Endodermal cell (in vitro differentiated cells): ENCODE measurements around the gene ABI3BP. TPM values are rescaled to one million over a fixed set of nuclear protein-coding genes. Genes with fewer than 3 reads are reported as not detected.

ENCODE experiments used
- DNase-seq: peaks from one replicate; pipeline ENCODE4 v3.0.0-alpha.2; 2017
- H3K27ac ChIP-seq: 2 replicates; pipeline ENCODE4 v1.5.1; 2013; ENCODE audit warnings: mild to moderate bottlenecking, low read depth, low read length, moderate library complexity
- H3K27me3 ChIP-seq: 2 replicates; pipeline ENCODE4 v1.6.1; 2013; ENCODE audit warnings: mild to moderate bottlenecking, low read length, moderate library complexity; ENCODE audit not compliant: insufficient read depth, control insufficient read depth, poor library complexity, severe bottlenecking
- H3K36me3 ChIP-seq: 2 replicates; pipeline ENCODE4 v1.7.0; 2013; ENCODE audit warnings: mild to moderate bottlenecking, low read length, moderate library complexity; ENCODE audit not compliant: control insufficient read depth, insufficient read depth
- H3K4me1 ChIP-seq: one replicate; pipeline ENCODE4 v1.7.0; 2013; ENCODE audit warnings: low read length; ENCODE audit not compliant: control insufficient read depth, insufficient read depth
- H3K4me3 ChIP-seq: 2 replicates; pipeline ENCODE4 v1.5.1; 2013; ENCODE audit warnings: mild to moderate bottlenecking, low read length, moderate library complexity
- H3K9ac ChIP-seq: 2 replicates; pipeline ENCODE4 v1.6.1; 2013; ENCODE audit warnings: mild to moderate bottlenecking, low read length, moderate library complexity; ENCODE audit not compliant: poor library complexity, severe bottlenecking; ENCODE audit errors: extremely low read depth
- H3K9me3 ChIP-seq: 2 replicates; pipeline ENCODE4 v1.6.1; 2013; ENCODE audit warnings: mild to moderate bottlenecking, low read length, moderate library complexity; ENCODE audit not compliant: control insufficient read depth
- H3K27ac Mint-ChIP-seq: 2 replicates; pipeline ENCODE4 v1.8.0; 2020; ENCODE audit warnings: mixed read lengths
- H3K27me3 Mint-ChIP-seq: 2 replicates; pipeline ENCODE4 v1.8.0; 2021; ENCODE audit warnings: mild to moderate bottlenecking, mixed read lengths; ENCODE audit not compliant: insufficient read depth
- H3K36me3 Mint-ChIP-seq: 2 replicates; pipeline ENCODE4 v1.8.0; 2020; ENCODE audit warnings: low read depth, mixed read lengths
- H3K4me1 Mint-ChIP-seq: 2 replicates; pipeline ENCODE4 v1.8.0; 2020; ENCODE audit warnings: mixed read lengths
- H3K4me3 Mint-ChIP-seq: 2 replicates; pipeline ENCODE4 v1.8.0; 2020; ENCODE audit warnings: mild to moderate bottlenecking, moderate library complexity, mixed read lengths
- H3K9me3 Mint-ChIP-seq: 2 replicates; pipeline ENCODE4 v1.8.0; 2020; ENCODE audit warnings: mild to moderate bottlenecking, mixed read lengths
- CTCF ChIP-seq: fragments of 200-600 bp; sonication (generic); conservative IDR thresholded peaks from 2 replicates; pipeline ENCODE4 v1.5.0; 2021; ENCODE audit warnings: antibody characterized with exemption, mild to moderate bottlenecking
- WGBS, 2 experiments: methylation state at CpG; one replicate each; pipeline versions ENCODE4 v1.1.5 to v1.1.7; 2013; ENCODE audit warnings: missing lambda C conversion rate in 2 of 2, mixed read lengths in 1 of 2; ENCODE audit not compliant: insufficient coverage in 1 of 2, insufficient read length in 1 of 2; 5-methylcytosine and 5-hydroxymethylcytosine counted together
- total RNA-seq, 2 donors: library from RNA; stranded (reverse); fragmentation: NEBNext Ultra II Directional in 1 of 2; extraction: Animal tissue kit (Norgen Biotek cat#: 25700) in 1 of 2; gene quantifications; 2 replicates in 1 of 2; 3 replicates in 1 of 2; pipeline ENCODE4 v1.2.1, GENCODE V29; 2021

Gene ABI3BP
- total RNA-seq, 2 donors from 2014 or later: 0.42 TPM; not detected in 1

GRCh38 chr3:100732435-100732834 is 260.8 kb downstream of the ABI3BP start:
- TF ChIP-seq CTCF: no peak
- Histone ChIP-seq H3K27ac (no peak overlapping the region), H3K4me1 (no peaks in the 10 kb centered on the region), H3K27me3 (no peaks in the 10 kb centered on the region), H3K4me3 (no peak overlapping the region), H3K9me3 (no peaks in the 10 kb centered on the region), H3K9ac (no peak overlapping the region), H3K36me3 (peaks cover 71% of the 10 kb centered on the region)
- WGBS, 2 experiments: 86 to 100% methylated on average over 2 of the region's 3 CpGs
- Mint-ChIP-seq H3K27me3 (no peaks in the 10 kb centered on the region), H3K27ac (no peak overlapping the region), H3K4me1 (peaks cover 48% of the 10 kb centered on the region), H3K4me3 (no peak overlapping the region), H3K36me3 (peaks cover 51% of the 10 kb centered on the region), H3K9me3 (no peaks in the 10 kb centered on the region)
- no peak for DNase-seq

- no peak overlapping the region for H3K4me3 Mint-ChIP-seq
- 59 to 80% methylated on average over 2 to 3 of the region's 3 CpGs for WGBS, 2 experiments
- Histone ChIP-seq H3K9me3 (no peaks in the 10 kb centered on the region), H3K27ac (no peak overlapping the region), H3K4me1 (peaks cover 3% of the 10 kb centered on the region), H3K9ac (no peak overlapping the region), H3K36me3 (peaks cover 75% of the 10 kb centered on the region), H3K4me3 (no peak overlapping the region), H3K27me3 (no peaks in the 10 kb centered on the region)
- H3K4me1 Mint-ChIP-seq: peaks cover 47% of the 10 kb centered on the region
- peaks cover 61% of the 10 kb centered on the region for H3K36me3 Mint-ChIP-seq
- no peak for TF ChIP-seq CTCF
- DNase-seq: no peak
- no peaks in the 10 kb centered on the region for H3K27me3 Mint-ChIP-seq
- peak overlapping the region; percentile 2 for H3K27ac Mint-ChIP-seq
- H3K9me3 Mint-ChIP-seq: no peaks in the 10 kb centered on the region
Measured at GRCh38 chr3:100730524-100730923, 262.7 kb downstream of the ABI3BP start.

- H3K9ac ChIP-seq: no peak overlapping the region
- DNase-seq: no peak
- Mint-ChIP-seq H3K27me3 (no peaks in the 10 kb centered on the region), H3K27ac (no peak overlapping the region), H3K9me3 (no peaks in the 10 kb centered on the region), H3K36me3 (peaks cover 73% of the 10 kb centered on the region), H3K4me3 (peak overlapping the region; percentile 9), H3K4me1 (peaks cover 31% of the 10 kb centered on the region)
- WGBS, 2 experiments: 50 to 73% methylated on average over 1 of the region's 1 CpG
- H3K27me3 ChIP-seq: no peaks in the 10 kb centered on the region
- peak overlapping the region; percentile 27 for H3K4me3 ChIP-seq
- TF ChIP-seq CTCF: no peak
- peaks cover 3% of the 10 kb centered on the region for H3K9me3 ChIP-seq
- H3K27ac ChIP-seq: no peak overlapping the region
- H3K4me1 ChIP-seq: peaks cover 3% of the 10 kb centered on the region
- H3K36me3 ChIP-seq: peaks cover 73% of the 10 kb centered on the region
Measured at GRCh38 chr3:100726706-100727105, 266.5 kb downstream of the ABI3BP start.
